Heart right ventricle (tissue), 16 donors: Measurements from ENCODE around the gene SSNA1. TPM values are rescaled to one million over a fixed set of nuclear protein-coding genes. Genes with fewer than 3 reads are reported as not detected.

ENCODE experiments used
- ATAC-seq, 8 donors: fragments of 200-7000 bp; cut with Tn5 transposase; one replicate each; pipeline ENCODE4 v1.9.1; 2020; ENCODE audit warnings: mild to moderate bottlenecking in 8 of 8, moderate library complexity in 8 of 8, moderate number of reproducible peaks in 1 of 8
- DNase-seq, 2 donors: peaks; one replicate each; pipeline ENCODE4 v3.0.0-alpha.2; 2020
- H3K27ac ChIP-seq, 10 donors: fragments of 200-600 bp; sonication (generic) in 2 of 10; one replicate each; pipeline versions ENCODE4 v1.5.0 to v1.8.0; 2020 to 2022; ENCODE audit warnings: mild to moderate bottlenecking in 3 of 10
- H3K27me3 ChIP-seq, 7 donors: fragments of 200-600 bp; one replicate each; pipeline ENCODE4 v1.8.0; 2021 to 2022; ENCODE audit warnings: mild to moderate bottlenecking in 2 of 7
- H3K36me3 ChIP-seq, 9 donors: fragments of 200-600 bp; sonication (generic) in 1 of 9; one replicate each; pipeline versions ENCODE4 v1.5.0 to v1.8.0; 2020 to 2022; ENCODE audit warnings: mild to moderate bottlenecking in 2 of 9
- H3K4me1 ChIP-seq, 9 donors: fragments of 200-600 bp; sonication (generic) in 1 of 9; one replicate each; pipeline versions ENCODE4 v1.5.0 to v1.8.0; 2020 to 2022; ENCODE audit warnings: mild to moderate bottlenecking in 4 of 9
- H3K4me3 ChIP-seq, 10 donors: fragments of 200-600 bp; sonication (generic) in 2 of 10; one replicate each; pipeline versions ENCODE4 v1.5.0 to v1.8.0; 2020 to 2022; ENCODE audit warnings: mild to moderate bottlenecking in 7 of 10, moderate library complexity in 2 of 10
- H3K9me3 ChIP-seq, 11 donors: fragments of 200-600 bp in 10 of 11; sonication (generic) in 2 of 11; one replicate each; pipeline versions ENCODE4 v1.5.0 to v1.8.0; 2013 to 2022; ENCODE audit warnings: mild to moderate bottlenecking in 2 of 11, control low read depth in 1 of 11, moderate library complexity in 1 of 11
- WGBS, 2 donors: extraction: QIAGEN DNeasy Blood & Tissue Kit; methylation state at CpG; one replicate each; pipeline ENCODE4 v1.1.7; 2013; ENCODE audit warnings: inconsistent platforms in 1 of 2; 5-methylcytosine and 5-hydroxymethylcytosine counted together
- intact Hi-C, 10 donors: fragments of 100-400 bp; cut with DNase I; formaldehyde crosslinking; loops; one replicate each; pipeline versions ENCODE4 v1.11.1 to v1.14.2; 2022
- polyA plus RNA-seq, 2 donors: library from polyadenylated mRNA; stranded (reverse); fragments of 200-250 nt; gene quantifications; one replicate each; pipeline ENCODE4 v1.2.3, GENCODE V29; 2013
- total RNA-seq, 10 donors: library from RNA; stranded (reverse); fragmentation: NEBNext Ultra II Directional in 3 of 10; extraction: Animal tissue kit (Norgen Biotek cat#: 25700) in 3 of 10; gene quantifications; one replicate each; pipeline versions ENCODE4 v1.2.1 to v1.2.4, GENCODE V29; 2021 to 2023
- TF ChIP-seq, protein P1 (sequence below), 9 donors: fragments of 200-600 bp; sonication (generic) in 2 of 9; IDR thresholded peaks; one replicate each; pipeline versions ENCODE4 v1.5.0 to v1.8.0; 2021 to 2022; ENCODE audit warnings: antibody characterized with exemption in 9 of 9, mild to moderate bottlenecking in 5 of 9, moderate library complexity in 1 of 9
- donor health status: Arrhythmogenic right ventricular cardiomyopathy.
- donor health status: ischemic (EF 13 %, LVEDD 7.1; RV severe dilation, severe dysfunction).
- donor health status: healthy with polysubstance abuse.
- donor health status: DM: no; HTN: yes; CAD: no.
- donor health status: DM: no; HTN: no; CAD: no.
- donor health status: ischemic (EF 25% LVEDD 6.9; RV normal size, moderate dysfunction).
- donor health status: ischemic (EF 25% LVEDD 5.7; RV mildly dilated, moderate dysfunction).
- donor health status: healthy.
- donor health status: DM: yes; HTN: yes; CAD: no.
- donor health status: Ischemic cardiomyopathy.
- donor health status: ischemic (EF 35%, LVEDD 5.7; RV mildly dilated, moderate dysfunction).
- donor health status: nonischemic (EF 11% LVEDD 7.7; RV severe dilation, severe dysfunction).
- donor health status: DM: yes; HTN: yes; CAD: no.
- donor health status: PGD.
- donor health status: ischemic (EF 29% LVEDD 5.4; RV normal size, mild dysfunction).
- donor health status: nonischemic (EF 23%, LVEDD 6.1; RV moderate dilation, normal function).

SSNA1 gene
- total and polyA plus RNA-seq, 12 donors: 47.3 to 168 (median 57.6) TPM

DNA sequence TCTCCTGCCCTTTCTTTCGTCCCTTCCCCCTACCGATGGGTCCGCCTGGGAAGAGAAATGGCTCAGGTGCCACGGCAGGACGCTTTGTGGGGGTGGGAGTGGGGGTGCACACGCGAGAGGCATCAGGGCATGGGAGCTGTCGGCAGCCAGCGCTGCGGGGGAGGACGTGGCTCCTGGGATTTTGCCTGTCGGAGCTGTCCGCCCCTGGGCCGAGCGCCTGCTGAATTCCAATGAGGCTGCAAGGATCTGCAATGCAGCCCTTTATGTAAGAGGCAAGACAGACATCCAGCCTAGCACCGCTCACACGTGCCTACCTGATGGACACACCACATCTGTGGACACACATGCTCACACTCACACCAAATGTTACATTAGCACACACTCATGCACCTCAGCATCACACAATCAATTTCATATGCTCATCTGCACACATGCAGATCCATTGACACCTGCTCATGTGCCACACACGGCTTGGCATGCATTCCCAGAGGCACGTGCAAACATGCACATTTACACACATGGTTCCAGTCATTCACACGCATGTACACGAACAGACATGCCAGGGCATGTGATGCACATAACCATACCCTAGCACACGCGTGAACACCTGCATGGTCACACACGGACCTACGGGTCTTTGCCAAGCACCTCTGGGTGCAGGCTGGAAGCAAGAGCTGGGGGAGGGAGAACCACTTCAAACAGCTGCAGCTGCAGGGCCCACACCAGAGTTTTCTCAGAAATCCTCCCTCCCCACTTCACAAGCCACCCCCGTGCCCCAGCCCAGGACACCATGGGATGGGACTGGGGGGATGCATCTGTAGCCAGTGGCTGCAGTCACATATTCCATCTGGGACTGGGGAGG, 48.1 kb upstream of the SSNA1 start:
- Histone ChIP-seq H3K4me3 (no peak overlapping the region), H3K27me3 (peaks cover 52 to 91% (median 85%) of the 10 kb centered on the region in 7 donors)
- no peak for ATAC-seq

DNA sequence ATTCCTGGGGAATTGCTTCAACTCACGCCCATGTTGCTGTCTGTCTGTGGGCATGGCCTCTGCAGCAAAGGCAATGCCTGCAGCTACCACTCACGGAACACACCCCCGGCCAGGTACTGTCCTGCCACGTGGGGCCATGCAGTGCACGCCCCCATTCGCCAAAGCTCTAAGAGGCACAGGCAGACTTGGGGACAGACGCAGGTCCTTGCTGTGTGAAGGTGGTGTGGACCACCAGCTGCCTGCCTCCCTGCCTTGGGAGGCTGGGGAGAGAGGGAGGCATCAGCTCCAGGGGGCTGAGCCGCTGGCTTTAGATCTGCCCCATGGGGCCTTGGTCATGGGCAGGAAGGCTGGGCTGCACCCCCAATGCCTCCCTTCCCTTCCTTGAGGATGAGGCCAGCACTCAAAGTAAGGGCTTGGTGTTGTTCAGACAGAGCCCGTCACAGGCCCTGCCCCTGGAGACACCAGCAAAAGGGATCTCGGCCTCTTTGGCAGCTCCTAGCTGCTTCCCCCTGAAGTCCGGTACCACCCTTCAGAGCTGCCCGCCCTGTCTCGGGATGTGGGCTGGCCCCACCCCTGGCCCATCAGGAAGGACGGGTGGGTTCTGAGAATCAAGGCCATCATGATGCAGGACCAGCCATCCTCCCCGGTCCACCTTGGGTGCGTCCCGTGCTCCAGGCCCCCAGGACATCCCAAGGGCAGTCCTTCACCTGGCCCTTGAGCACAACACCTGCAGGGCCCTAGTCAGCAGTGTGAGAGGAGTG, 47.2 kb upstream of the SSNA1 start:
- Histone ChIP-seq H3K4me1 (peaks cover 0 to 7% (median 5%) of the 10 kb centered on the region in 9 donors), H3K27me3 (peaks cover 45 to 89% (median 85%) of the 10 kb centered on the region in 7 donors), H3K4me3 (no peak overlapping the region), H3K36me3 (no peaks in the 10 kb centered on the region), H3K9me3 (no peaks in the 10 kb centered on the region), H3K27ac (no peak overlapping the region)
- ATAC-seq (peak in 1 of 8 donors; percentile 18), DNase-seq (no peak)
- intact Hi-C loops: loop anchor here in 1 of 10 donors (5.0 kb wide), 1 partner anchor 36 kb away; no protein-coding TSS in a partner anchor
- WGBS, 2 donors: 71 to 73% methylated on average over 17 of the region's 17 CpGs
- TF ChIP-seq, protein P1, sequence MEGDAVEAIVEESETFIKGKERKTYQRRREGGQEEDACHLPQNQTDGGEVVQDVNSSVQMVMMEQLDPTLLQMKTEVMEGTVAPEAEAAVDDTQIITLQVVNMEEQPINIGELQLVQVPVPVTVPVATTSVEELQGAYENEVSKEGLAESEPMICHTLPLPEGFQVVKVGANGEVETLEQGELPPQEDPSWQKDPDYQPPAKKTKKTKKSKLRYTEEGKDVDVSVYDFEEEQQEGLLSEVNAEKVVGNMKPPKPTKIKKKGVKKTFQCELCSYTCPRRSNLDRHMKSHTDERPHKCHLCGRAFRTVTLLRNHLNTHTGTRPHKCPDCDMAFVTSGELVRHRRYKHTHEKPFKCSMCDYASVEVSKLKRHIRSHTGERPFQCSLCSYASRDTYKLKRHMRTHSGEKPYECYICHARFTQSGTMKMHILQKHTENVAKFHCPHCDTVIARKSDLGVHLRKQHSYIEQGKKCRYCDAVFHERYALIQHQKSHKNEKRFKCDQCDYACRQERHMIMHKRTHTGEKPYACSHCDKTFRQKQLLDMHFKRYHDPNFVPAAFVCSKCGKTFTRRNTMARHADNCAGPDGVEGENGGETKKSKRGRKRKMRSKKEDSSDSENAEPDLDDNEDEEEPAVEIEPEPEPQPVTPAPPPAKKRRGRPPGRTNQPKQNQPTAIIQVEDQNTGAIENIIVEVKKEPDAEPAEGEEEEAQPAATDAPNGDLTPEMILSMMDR (IDR thresholded peaks at IDR 0.05): no peak

More for the DNA sequence above, 48.1 kb upstream of the SSNA1 start:
- no peaks in the 10 kb centered on the region for H3K36me3 ChIP-seq
- H3K4me1 ChIP-seq: peaks cover 0 to 7% (median 5%) of the 10 kb centered on the region in 9 donors
- H3K27ac ChIP-seq: no peak overlapping the region
- intact Hi-C loops: loop anchor here in 1 of 10 donors (5.0 kb wide), 1 partner anchor 37 kb away; no protein-coding TSS in a partner anchor
- no peak for DNase-seq
- TF ChIP-seq, protein P1 (IDR thresholded peaks at IDR 0.05): no peak
- no peaks in the 10 kb centered on the region for H3K9me3 ChIP-seq
- WGBS, 2 donors: 52 to 53% methylated on average over 26 of the region's 26 CpGs

DNA sequence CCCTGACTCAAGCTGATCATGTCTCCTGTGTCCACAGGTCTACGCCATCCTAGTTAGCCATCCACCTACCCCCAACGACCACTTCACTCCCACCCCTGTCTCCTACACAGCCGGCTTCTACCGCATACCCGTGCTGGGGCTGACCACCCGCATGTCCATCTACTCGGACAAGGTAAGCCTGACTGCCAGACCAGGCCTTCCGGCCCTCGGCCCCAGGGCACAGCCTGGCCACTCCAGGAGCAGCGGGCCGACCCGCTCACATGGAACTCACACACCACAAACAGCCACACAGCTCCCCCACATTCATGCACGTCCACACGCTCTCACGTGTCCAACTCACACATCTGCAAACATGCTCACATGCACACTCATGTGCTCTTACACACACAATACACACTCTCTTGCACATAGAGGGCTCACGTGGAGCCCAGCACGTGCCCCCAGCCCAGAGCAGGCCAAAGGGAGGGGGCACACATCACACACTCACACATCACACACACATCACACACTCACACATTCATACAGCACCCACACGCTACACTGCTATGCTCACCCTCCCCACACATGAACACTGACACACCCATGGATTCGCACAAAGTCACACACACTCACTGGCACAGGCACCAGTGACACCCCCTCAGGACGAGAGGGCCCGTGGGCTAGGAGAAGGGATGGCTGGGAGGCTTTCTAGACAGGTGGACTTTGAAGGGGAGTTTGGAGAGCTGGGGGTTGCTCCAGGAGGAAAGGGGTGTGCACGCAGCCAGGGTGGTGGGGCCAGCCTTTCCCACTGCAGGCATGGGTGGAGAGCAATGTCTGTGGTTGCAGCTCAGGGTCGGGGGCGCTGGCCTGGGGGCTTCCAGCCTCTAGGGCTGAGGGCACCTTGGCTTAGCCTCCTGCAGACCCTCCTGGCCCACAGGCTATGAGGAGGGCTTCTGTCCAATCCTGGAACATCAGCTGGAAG, 46.2 kb upstream of the SSNA1 start:
- Histone ChIP-seq H3K27me3 (peaks cover 39 to 88% (median 84%) of the 10 kb centered on the region in 7 donors), H3K36me3 (no peaks in the 10 kb centered on the region), H3K4me1 (peaks cover 0 to 7% (median 5%) of the 10 kb centered on the region in 9 donors), H3K9me3 (no peaks in the 10 kb centered on the region), H3K4me3 (no peak overlapping the region), H3K27ac (no peak overlapping the region)
- DNase-seq: no peak
- TF ChIP-seq, protein P1 (IDR thresholded peaks at IDR 0.05): no peak
- intact Hi-C loops: loop anchor here in 1 of 10 donors (5.0 kb wide), 1 partner anchor 35 kb away; no protein-coding TSS in a partner anchor
- ATAC-seq: no peak
- WGBS, 2 donors: 73 to 78% methylated on average over 24 of the region's 24 CpGs
